Measurements from ENCODE around the gene OVOL1.

Gene OVOL1

GRCh38 chr11:65778901-65779668 lies 7.8 kb upstream of the OVOL1 start:
- no peak for ATAC-seq
- TF ChIP-seq PPARA (CRISPR knock-in tag; IDR thresholded peaks at IDR 0.05; ENCODE audit: borderline replicate concordance) (no peak), TCF4 (CRISPR knock-in tag; IDR thresholded peaks at IDR 0.05; ENCODE audit: borderline replicate concordance) (no peak), RARB (CRISPR knock-in tag; IDR thresholded peaks at IDR 0.05) (no peak), ZC3H10 (CRISPR knock-in tag; IDR thresholded peaks at IDR 0.05) (no peak), CSDC2 (CRISPR knock-in tag; IDR thresholded peaks at IDR 0.05) (no peak)

- TF ChIP-seq, protein P1, sequence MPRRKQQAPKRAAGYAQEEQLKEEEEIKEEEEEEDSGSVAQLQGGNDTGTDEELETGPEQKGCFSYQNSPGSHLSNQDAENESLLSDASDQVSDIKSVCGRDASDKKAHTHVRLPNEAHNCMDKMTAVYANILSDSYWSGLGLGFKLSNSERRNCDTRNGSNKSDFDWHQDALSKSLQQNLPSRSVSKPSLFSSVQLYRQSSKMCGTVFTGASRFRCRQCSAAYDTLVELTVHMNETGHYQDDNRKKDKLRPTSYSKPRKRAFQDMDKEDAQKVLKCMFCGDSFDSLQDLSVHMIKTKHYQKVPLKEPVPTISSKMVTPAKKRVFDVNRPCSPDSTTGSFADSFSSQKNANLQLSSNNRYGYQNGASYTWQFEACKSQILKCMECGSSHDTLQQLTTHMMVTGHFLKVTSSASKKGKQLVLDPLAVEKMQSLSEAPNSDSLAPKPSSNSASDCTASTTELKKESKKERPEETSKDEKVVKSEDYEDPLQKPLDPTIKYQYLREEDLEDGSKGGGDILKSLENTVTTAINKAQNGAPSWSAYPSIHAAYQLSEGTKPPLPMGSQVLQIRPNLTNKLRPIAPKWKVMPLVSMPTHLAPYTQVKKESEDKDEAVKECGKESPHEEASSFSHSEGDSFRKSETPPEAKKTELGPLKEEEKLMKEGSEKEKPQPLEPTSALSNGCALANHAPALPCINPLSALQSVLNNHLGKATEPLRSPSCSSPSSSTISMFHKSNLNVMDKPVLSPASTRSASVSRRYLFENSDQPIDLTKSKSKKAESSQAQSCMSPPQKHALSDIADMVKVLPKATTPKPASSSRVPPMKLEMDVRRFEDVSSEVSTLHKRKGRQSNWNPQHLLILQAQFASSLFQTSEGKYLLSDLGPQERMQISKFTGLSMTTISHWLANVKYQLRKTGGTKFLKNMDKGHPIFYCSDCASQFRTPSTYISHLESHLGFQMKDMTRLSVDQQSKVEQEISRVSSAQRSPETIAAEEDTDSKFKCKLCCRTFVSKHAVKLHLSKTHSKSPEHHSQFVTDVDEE (CRISPR knock-in tag; IDR thresholded peaks at IDR 0.05): no peak
- TF ChIP-seq BACH2 (CRISPR knock-in tag; IDR thresholded peaks at IDR 0.05; ENCODE audit: borderline replicate concordance): no peak
- TF ChIP-seq, protein P2, sequence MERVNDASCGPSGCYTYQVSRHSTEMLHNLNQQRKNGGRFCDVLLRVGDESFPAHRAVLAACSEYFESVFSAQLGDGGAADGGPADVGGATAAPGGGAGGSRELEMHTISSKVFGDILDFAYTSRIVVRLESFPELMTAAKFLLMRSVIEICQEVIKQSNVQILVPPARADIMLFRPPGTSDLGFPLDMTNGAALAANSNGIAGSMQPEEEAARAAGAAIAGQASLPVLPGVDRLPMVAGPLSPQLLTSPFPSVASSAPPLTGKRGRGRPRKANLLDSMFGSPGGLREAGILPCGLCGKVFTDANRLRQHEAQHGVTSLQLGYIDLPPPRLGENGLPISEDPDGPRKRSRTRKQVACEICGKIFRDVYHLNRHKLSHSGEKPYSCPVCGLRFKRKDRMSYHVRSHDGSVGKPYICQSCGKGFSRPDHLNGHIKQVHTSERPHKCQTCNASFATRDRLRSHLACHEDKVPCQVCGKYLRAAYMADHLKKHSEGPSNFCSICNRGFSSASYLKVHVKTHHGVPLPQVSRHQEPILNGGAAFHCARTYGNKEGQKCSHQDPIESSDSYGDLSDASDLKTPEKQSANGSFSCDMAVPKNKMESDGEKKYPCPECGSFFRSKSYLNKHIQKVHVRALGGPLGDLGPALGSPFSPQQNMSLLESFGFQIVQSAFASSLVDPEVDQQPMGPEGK (CRISPR knock-in tag; IDR thresholded peaks at IDR 0.05; ENCODE audit: borderline replicate concordance): no peak
- TF ChIP-seq CSDC2 (CRISPR knock-in tag; IDR thresholded peaks at IDR 0.05): no peak
- no peak; the same call in 2 of the 3 replicates for ATAC-seq
Observed at GRCh38 chr11:65779669-65779918, 7.3 kb upstream of the OVOL1 start.

- TF ChIP-seq BACH2 (CRISPR knock-in tag; IDR thresholded peaks at IDR 0.05; ENCODE audit: borderline replicate concordance) (no peak), ZNF8 (CRISPR knock-in tag; IDR thresholded peaks at IDR 0.05) (no peak), ZNF70 (CRISPR knock-in tag; IDR thresholded peaks at IDR 0.05) (no peak)
- TF ChIP-seq, protein P2 (CRISPR knock-in tag; IDR thresholded peaks at IDR 0.05; ENCODE audit: borderline replicate concordance): no peak
- peak; percentile 84 for ATAC-seq
Observed at GRCh38 chr11:65779919-65780769, 6.7 kb upstream of the OVOL1 start.

GRCh38 chr11:65780770-65781151 lies 6.1 kb upstream of the OVOL1 start, which contains the start of gene AP5B1:
Gene AP5B1 (minus strand): TSS chr11:65780976. CDS start chr11:65780591, 385 bp downstream.
- ATAC-seq: peak; percentile 60

More at GRCh38 chr11:65780770-65781151, 6.1 kb upstream of the OVOL1 start, which contains the start of gene AP5B1:
- TF ChIP-seq OSR1 (CRISPR knock-in tag; IDR thresholded peaks at IDR 0.05) (no peak), ESRRG (CRISPR knock-in tag; IDR thresholded peaks at IDR 0.05) (no peak), BACH2 (CRISPR knock-in tag; IDR thresholded peaks at IDR 0.05; ENCODE audit: borderline replicate concordance) (no peak), ZC3H10 (CRISPR knock-in tag; IDR thresholded peaks at IDR 0.05) (no peak), ZFP30 (CRISPR knock-in tag; IDR thresholded peaks at IDR 0.05) (no peak)
- TF ChIP-seq, protein P3, sequence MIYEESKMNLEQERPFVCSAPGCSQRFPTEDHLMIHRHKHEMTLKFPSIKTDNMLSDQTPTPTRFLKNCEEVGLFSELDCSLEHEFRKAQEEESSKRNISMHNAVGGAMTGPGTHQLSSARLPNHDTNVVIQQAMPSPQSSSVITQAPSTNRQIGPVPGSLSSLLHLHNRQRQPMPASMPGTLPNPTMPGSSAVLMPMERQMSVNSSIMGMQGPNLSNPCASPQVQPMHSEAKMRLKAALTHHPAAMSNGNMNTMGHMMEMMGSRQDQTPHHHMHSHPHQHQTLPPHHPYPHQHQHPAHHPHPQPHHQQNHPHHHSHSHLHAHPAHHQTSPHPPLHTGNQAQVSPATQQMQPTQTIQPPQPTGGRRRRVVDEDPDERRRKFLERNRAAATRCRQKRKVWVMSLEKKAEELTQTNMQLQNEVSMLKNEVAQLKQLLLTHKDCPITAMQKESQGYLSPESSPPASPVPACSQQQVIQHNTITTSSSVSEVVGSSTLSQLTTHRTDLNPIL (CRISPR knock-in tag; IDR thresholded peaks at IDR 0.05; ENCODE audit: low read depth): no peak
- TF ChIP-seq, protein P1 (CRISPR knock-in tag; IDR thresholded peaks at IDR 0.05): no peak
